ENCODE results near the gene GRHL1. TPM values are rescaled to one million over a fixed set of nuclear protein-coding genes. Genes with fewer than 3 reads are reported as not detected.

The GRHL1 gene
- total RNA-seq, 1 donor from 2014 or later: 61.6 TPM

DNA sequence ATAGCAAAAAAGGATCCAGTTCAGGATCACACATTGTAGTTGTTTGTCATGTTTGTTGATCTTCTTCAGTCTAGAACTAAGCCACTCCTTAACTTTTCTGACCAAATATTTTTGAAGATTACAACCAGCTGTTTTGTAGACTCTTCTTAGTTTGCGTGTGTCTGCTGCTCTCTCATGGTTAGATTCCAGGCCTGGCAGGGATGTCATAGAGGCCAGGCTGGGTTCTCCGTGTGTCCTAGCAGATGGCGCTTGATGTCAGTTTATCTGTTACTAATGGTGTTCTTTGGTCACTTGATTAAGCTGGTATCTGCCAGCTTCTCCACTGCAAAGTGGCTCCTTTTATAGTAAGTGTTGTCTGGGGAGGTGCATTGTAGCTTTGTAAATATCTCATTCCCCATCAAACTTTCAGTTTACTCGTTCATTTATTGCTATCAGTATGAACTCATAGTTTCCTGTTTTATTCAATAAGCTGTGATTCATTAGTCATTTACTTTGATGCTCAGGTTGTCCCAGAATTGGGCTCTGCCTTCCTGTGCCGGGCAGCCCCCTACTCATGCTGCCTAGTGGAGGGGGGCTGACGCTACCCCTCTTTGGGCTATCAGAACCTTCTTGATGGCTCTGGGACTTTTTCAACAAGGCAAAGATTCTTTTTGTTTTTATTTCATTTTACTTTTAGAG, 42.1 kb downstream of the GRHL1 start:
- no peak for DNase-seq (ENCODE audit: low spot score)

DNA sequence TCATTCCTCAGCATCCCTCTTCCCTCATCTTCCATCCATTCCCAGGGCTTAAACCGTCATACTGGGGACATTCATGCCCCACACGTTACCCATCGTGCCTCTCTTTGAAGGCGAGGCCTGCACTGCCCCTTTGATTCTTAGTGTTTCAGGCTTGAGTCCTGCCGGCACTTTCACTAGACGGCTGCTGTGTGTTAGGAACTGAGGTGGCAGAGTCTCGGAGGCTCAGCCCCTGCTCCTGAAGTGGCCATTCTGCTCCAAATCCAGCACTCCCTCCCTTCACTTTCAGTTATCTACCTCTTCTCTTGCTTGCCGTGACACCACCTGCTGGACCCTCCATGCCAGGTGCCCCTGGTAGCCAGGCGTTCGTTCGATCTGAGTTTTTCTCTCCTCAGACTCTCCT, 43.0 kb downstream of the GRHL1 start:
- no peak for DNase-seq (ENCODE audit: low spot score)

DNA sequence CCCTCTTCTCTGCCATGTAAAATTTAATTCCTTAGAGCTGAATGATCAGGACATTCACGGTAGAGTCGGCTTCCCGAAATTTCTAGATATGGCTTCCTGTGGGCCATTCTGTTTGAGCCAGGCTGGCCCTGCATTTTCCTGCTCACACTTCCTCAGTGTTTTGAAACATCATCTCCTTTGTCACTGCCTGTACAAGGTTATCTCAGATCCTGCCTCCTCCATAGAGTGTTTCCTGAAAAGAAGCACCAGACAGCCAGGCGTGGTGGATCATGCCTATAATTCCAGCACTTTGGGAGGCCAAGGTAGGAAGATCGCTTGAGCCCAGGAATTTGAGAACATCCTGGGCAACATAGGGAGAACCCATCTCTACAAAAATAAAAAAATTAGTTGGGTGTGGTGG, 43.6 kb downstream of the GRHL1 start:
- no peak for DNase-seq (ENCODE audit: low spot score)

DNA sequence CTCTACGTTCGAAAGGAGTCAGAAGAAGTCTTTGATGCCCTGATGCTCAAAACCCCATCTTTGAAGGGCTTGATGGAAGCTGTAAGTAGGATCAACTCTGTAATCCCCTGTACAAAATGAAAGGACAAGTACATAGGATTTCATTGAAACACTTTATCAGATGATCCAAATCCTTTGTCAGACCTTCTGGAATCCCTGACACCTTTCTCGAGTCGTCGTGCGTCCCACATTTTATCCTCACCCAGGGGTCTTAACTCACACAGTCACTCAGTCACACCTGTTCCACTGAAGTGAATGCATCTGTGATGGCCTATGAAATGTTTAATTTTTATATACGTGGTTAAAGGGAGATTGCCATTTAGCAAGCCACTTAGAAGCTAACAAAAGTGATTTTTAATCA, 44.8 kb downstream of the GRHL1 start:
- no peak for DNase-seq (ENCODE audit: low spot score)

DNA sequence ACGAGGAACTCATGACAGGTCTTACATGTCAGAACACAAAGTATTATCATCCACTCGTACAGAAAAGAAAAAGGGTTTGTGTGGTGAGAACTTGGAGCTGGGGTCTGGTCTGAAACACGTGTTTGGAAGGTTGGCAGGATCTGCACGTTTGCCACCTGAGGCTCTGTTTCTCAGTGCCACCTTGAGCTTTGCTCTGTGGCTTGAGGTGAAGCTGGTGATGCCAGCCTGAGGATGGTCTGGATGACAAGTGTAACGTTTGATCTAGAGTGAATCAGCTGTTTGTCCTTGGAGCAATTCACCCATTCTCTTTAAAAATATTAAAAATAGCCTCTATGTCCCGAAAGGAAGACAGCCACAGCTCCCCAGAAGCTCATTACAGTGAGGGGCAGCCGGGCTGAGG, 46.4 kb downstream of the GRHL1 start:
- no peak for DNase-seq (ENCODE audit: low spot score)

DNA sequence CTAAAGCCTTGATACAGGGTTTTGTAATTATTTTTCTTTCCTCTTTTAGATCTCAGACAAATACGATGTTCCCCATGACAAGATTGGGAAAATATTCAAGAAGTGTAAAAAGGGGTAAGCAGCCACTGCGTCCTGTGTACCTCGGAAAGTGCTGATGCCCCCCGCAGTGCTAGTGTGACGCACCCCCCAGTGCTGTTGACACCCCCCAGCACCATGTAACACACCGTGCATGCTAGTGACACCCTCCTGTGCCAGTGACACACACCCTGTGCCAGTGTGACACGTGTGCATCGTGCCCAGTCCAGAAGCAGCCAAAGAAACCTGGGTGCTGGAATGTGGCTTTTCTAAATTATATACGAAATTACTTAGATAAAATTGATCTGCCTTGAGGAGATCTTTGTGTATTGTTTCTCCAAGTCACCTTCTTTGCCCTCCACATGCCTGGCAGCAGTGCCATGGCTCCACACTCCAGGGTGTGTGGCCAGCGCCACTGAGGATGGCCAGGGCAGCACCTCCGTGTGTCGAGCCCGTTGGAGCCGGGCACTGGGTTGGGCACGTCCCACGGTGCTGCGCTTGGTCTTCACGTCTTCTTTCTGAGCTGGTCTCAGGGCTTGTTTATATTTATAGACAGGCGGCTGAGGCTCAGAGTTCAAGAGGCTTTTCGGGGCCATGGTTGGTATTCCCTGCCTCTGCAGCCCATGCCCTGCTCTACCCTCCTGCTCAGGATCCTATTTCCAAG, 47.6 kb downstream of the GRHL1 start:
- no peak for DNase-seq (ENCODE audit: low spot score)

DNA sequence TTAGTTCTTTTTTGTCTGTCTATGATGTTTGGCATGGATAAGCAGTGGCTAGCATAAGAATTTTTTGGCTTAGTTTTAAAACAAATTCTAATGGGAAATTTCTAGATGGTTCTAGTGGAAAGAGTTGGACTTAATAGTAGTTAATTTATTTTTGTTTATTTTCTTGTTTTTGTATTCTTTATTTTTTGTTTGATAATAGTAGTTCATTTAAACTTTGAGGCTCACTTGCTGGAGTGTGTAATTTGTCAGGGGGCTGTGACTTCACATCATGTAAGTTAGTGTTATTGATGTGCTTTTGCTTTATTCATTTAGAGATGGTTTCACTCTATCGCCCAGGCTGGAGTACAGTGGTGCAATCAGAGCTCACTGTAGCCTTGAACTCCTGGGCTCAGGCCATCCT, 48.2 kb downstream of the GRHL1 start:
- no peak for DNase-seq (ENCODE audit: low spot score)

DNA sequence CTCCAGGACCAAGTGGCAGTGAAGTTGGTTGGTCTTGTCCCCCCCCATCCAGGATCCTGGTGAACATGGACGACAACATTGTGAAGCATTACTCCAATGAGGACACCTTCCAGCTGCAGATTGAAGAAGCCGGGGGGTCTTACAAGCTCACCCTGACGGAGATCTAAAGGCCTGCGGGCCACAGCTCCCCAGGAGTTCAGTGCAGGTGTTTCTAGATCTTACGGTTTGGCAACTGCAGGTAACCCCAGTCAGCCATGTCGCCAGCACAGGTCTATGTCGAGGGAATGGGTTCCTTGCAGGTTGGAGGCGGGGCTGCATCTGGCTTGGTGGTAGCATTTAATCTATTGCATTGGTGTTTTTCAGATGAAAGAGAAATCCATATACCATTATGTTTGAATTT, 49.0 kb downstream of the GRHL1 start:
- no peak for DNase-seq (ENCODE audit: low spot score)

DNA sequence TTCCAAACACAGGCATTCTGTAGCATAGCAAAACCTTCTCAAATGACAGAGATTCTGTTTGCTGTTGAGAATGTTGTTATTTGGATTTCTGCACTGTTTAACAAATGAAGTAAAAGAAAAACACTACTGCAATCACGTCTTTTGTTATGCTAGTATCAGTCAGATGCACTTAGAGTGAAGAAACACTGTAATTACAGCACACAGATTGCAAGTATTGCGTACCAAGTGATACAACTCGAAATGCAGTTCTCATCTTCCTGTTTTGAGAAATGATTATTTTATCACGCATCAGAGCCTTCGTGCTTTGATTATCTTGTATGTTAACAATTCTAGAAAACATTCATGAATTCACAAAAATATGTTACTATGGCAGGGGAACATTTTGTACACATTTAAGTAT, 50.1 kb downstream of the GRHL1 start:
- no peak for DNase-seq (ENCODE audit: low spot score)

DNA sequence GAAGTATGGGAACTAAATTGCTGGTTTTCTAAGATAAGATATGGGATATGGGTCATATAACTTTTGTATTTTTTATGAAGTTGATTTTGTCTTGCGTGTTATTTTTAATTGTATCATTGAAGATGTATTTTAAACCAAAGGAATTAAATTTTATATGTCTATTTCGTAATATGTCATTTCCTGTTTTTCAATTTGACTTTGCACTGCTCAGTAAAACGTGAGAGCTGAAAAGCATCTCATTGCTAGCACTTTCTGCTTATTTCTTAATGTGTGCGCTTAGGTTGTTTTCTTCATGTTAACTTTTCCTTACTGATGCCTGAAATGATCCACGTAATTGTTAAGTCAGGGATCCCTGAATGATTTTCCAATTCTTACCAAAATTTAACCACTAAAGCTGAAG, 50.6 kb downstream of the GRHL1 start:
- no peak for DNase-seq (ENCODE audit: low spot score)

DNA sequence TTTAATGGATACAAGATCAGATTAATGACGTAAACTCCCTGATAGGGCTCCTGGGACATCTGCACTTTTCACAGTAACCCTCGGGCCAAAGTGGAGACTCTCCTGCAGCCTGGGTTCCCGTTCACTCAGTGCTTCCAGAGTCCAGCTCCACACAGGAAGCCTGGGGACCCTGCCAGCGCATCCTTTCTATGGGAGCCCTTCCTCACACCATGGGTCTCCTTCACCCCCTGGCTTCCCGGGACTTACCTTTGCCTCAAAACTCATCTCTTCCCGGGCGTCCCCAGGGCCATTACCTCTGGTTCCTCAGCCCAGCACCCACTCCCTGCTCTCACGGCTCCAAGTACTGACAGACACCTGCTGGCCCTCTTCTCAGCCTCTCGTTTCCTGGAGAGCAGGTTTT, 51.2 kb downstream of the GRHL1 start:
- DNase-seq (ENCODE audit: low spot score): no peak

DNA sequence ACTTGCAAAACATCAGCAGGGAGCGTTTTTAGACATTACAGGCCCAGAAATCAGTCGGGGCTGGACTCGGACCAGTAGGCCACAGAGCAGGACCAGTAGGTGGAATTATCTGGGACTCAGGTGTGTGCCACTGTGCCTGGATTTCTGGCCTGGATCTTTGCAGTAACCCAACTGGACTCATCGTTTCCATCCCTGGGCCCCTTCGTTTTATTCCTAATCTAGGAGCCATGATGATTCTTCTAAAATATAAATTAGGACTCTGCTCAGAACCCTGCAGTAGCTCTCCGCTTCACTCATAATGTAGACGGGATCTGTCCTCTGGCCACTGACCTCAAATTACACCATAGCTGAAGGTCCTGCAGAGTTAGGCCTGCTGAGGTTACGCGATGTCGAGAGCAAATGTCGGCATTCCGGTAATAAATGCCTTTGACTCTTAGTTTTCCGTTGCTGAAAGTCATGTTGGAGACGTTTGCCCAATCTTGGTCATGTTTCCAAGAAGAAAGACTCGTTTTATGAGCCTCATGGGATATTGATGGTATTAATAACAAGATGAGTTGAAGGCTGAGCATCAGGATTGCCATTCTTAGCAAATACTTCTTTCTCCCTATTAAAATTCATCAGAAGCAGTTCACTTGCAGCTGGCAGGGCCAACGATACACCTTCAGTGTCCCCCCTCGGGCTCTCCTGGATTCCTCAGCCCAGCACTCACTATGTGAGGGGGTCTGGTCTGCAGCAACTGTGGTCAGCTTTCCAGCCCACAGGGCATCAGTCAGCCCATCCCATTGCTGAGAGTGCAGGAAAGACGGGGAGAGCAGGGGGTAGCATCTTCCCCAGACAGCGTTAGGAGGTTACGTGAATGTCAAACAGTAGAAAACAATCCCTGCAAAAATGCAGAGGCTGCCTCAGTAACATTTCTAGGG, 52.0 kb downstream of the GRHL1 start:
- no peak for DNase-seq (ENCODE audit: low spot score)

DNA sequence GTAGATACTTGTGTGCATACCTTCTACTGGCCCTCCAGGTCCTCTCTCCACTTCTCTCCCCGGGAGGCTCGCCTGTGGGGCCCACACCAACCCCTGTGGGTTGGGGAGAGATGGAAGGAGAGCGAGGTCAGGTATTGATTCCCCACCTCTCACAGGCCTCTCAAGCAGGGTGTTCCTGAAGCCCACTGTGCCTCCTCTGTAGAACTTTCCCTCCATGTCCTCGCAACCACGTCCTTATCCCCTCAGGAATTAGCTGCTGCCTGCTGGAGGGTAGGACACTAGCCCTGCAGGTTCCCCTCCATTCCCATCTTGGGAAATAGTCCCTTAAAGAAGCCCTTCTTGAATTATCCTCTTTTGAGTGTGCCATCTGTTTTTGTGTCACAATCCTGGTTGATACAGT, 52.9 kb downstream of the GRHL1 start:
- no peak for DNase-seq (ENCODE audit: low spot score)

DNA sequence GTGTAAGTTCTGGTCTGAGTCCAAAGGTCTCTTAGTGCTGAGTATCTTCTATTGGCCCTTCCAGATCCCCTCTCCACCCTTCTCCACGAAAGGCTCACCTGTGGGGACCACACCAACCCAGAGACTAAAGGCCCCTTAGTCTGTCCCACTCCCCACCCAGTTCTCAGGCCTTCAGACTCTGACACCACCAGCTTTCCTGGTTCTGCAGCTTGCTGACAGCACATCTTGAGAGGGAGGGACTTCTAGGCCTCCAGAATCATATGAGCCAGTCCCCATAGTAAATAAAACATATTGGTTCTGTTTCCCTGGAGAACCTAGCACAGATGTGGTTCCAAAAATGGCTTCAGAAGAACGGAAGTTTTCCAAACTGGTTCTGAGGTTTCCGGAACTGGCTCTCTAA, 53.3 kb downstream of the GRHL1 start:
- no peak for DNase-seq (ENCODE audit: low spot score)

DNA sequence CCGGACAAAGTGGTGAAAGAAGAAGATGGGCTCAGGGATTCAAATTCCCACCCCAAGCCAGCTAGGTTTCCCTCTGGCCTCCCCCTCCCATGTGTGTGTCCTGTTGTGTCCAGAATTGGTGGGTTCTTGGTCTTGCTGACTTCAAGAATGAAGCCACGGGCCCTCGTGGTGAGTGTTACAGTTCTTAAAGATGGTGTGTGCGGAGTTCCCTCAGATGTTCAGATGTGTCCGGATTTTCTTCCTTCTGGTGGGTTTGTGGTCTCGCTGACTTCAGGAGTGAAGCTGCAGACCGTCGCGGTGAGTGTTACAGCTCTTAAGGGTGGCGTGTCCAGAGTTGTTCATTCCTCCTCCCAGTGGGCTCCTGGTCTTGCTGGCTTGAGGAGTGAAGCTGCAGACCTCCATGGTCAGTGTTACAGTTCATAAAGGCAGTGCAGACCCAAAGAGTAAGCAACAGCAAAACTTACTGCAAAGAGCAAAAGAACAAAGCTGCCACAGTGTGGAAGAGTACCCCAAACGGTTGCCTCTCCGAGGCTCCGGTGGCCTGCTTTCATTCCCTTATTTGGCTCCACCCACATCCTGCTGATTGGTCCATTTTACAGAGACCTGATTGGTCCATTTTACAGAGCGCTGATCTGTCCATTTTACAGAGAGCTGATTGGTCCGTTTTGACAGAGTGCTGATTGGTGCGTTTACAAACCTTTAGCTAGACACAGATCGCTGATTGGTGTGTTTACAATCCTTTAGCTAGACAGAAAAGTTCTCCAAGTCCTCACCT, 54.2 kb downstream of the GRHL1 start:
- DNase-seq (ENCODE audit: low spot score): no peak

DNA sequence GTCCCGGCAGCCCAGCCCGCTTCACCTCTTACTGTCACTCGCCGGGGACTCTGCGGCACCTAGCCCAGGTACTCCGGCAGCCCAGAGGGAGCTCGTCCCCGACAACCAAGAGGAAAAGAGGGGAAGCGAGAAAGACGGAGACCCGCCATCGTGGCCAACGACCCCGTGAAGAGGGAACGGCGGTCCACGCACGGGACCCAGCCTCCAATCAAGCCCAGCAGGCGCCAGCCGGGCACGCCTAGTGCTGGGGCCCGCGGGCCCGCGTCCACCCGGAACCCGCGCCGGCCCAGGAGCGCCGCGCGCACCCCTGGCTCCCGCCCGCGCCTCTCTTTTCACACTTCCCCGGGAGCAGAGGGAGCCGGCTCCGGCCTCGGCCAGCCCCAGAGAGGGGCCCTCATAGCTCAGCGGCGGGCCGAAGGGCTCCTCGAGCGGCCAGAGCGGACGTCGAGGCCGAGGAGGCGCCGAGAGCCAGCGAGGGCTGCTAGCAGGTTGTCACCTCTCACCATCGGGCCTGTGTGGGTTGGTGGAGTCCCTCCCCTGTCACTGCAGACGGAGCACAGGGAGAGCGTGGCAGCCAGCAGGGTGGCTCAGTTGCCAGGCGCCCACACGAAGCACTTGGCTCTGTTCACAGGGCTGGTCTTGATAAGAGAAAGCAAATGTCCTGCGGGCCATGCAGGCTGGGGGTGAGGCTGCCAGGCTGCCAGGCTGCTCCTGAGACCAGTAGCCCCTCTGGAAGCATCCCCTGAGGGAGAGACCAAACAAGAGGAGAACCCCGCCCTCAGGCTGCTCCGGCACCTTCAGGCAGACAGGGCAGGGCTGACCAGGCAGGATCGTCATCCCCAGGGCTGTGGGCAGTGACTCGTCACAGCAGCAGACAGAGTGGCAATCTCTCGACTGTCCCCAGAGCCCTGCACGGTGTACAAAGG, 55.0 kb downstream of the GRHL1 start:
- DNase-seq (ENCODE audit: low spot score): no peak

DNA sequence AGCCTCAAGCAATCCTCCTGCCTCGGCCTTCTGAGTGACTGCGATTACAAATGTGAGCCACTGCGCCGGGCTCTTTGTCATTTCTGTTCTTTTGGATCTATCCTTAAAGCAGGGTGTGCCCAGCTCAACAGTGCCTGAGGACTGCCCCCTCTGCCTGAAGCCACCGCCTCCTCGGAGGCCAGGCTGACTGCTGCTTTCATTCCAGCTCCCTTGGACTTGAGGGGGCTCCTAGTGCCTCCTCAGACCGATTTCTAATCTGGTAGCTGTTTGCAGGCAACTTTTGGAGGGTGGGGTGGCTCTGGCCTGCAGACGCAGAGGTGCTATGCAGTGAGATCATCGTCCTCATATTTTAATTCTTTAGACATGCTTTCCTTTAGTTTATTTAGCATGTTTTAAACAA, 55.9 kb downstream of the GRHL1 start:
- no peak for DNase-seq (ENCODE audit: low spot score)

DNA sequence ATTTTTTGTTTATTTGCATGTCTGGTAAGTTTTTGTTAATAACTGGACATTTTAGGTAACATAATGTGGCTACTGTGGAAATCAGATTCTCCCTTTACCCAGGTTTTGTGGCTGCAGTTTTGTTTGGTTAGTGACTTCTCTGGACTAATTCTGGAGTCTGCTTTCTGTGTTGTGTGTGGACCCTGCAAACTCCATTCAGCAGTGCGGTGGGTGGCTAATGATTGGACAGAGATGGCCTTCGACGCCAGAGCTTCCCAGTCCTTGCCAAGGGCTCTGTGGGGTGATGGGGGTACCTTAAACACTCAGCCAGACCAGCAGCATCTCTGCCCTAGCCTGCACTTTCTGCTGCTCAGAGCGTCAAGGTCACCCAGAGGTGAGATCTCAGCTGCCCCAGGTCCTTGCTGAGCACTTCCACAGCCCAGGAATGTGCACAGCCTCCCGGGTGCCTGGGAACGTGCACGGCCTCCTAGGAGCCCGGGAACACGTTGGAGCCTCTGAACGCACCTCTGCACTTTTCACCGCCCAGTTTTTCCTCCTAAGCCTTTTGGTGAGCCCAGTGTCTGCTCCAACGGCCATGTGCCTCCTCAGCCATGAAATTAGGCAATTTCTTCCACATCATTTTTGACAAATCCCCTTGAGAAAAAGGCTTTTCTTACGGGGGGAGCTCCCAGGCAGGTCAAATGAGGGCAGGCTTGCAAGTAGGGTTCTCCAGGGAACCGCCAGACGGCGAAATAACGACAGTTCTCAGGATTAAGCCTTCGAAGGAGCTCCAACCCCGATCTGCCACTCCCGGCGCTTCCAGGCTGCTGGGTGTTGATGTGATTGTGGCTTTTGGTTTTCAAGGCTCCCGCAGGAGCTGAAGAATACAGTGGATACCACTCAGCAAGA, 56.7 kb downstream of the GRHL1 start:
- DNase-seq (ENCODE audit: low spot score): no peak

DNA sequence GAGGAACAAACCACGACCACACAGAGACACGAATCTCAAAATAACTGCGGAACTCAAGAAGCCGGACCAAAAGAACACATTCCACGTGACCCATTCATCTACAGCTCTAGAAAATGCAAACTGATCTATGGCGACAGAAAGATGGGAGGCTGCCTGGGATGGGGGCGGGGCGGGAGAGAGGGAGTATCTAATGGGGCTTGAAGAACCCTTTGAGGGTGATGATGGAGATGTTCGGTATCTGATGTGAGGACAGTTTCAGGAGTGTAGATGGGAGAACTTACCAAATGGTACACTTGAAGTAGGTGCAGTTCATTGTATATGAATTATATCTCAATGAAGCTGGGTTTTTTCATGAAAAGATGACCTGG, 57.3 kb downstream of the GRHL1 start:
- no peak for DNase-seq (ENCODE audit: low spot score)

DNA sequence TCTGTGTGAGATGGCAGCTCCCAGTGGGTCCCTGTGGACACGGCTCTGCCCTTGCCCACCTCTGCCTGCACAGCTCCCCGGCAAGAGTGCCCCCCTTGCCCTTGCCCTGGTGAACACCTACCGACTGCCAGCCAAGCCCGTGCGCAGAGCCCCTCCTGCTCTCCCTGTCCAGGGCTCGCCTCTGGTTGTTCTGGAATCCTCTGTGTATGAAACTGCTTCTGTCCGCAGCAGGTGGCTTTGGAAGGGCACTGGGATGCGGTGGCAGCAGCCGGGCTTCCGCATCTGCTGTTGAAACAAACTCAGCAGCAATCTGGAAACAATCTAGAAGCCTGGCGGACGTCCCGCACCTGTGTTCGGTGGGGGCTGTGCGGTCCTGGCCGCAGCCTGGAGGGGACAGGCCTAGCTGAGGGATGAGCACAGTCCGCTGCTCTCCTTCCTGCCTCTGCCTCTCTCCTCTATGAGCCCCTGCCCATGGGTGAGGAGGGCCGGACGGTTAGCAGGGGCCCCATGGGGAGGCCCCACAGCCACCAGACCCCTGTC, 57.8 kb downstream of the GRHL1 start:
- DNase-seq (ENCODE audit: low spot score): no peak

Data from ureter (tissue), 1 donor.